ENCODE results near the gene RNF44.

DNA sequence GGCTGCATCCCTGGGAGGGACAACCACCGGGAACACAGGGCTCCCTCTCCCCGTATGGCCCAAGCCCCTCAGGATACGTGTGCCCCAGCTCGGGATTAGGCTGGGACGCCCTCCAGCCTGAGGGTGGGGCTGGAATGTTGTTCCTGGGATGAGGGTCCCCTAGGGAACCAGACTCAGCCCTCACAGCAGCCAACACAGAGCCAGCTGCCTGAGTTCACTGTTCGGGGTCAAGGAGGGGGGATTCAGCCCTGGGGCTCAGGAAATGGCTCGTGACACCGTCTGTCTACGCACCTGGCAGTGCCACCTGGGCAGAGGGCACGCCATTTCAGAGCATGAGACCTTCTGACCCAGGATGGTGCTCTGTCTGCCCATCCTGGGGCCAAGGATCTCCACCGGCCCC is 8.9 kb downstream of the RNF44 start:
- TF ChIP-seq EZH2 (IDR thresholded peaks at IDR 0.05; ENCODE audit: insufficient read depth, poor library complexity, severe bottlenecking) (no peak), EZH2phosphoT487 (IDR thresholded peaks at IDR 0.05; ENCODE audit: insufficient read depth, low read depth) (no peak)
